GM23248 (cell line): ENCODE results near the gene ARSD.

ENCODE experiments used
- EZH2 ChIP-seq: fragments of 200-600 bp; sonication (generic); IDR thresholded peaks from 2 replicates; pipeline ENCODE4 v1.6.1; 2018; ENCODE audit warnings: antibody characterized with exemption, mild to moderate bottlenecking; ENCODE audit not compliant: insufficient read depth, poor library complexity, severe bottlenecking
- EZH2phosphoT487 ChIP-seq: fragments of 200-600 bp; sonication (generic); IDR thresholded peaks from 2 replicates; pipeline ENCODE4 v1.6.1; 2018; ENCODE audit warnings: antibody characterized with exemption, moderate library complexity, mild to moderate bottlenecking, low read depth; ENCODE audit not compliant: insufficient read depth

DNA sequence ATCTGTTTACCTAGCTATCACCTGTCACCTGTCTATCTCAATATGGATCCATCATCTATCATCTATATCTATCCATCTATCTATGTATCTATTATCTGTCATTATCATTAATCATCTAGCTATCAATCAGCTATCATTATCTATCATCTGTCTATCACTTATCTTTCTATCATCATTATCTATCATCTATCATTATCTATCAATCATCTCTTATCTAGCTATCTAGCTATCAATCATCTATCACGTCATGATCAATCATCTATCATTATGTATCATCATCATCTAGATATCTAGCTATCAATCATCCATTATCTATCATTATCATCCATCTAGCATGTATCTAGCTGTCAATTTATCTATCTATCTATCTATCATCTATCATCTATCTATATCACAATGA lies 7.9 kb downstream of the ARSD start:
- TF ChIP-seq EZH2 (no peak), EZH2phosphoT487 (no peak)
